SU-DHL-6 (cell line): ENCODE measurements around the gene TRIM7.

ENCODE experiments used
- CTCF ChIP-seq: fragments of 200-600 bp; sonication (generic); IDR thresholded peaks from one replicate; pipeline ENCODE4 v1.5.1; 2017; ENCODE audit warnings: antibody characterized with exemption, mild to moderate bottlenecking, low read length, moderate library complexity; ENCODE audit not compliant: insufficient read depth, poor library complexity, severe bottlenecking
- EZH2phosphoT487 ChIP-seq: fragments of 200-600 bp; sonication (generic), shearing (Covaris generic); conservative IDR thresholded peaks from 2 replicates; pipeline ENCODE4 v1.6.1; 2018; ENCODE audit warnings: mild to moderate bottlenecking, antibody characterized with exemption, low read length, moderate library complexity, mixed read lengths

- TF ChIP-seq EZH2phosphoT487 (no peak), CTCF (no peak)
These were observed 13.8 kb upstream of the TRIM7 start for GRCh38 chr5:181218795-181219124.
